Endothelial cell of umbilical vein (primary cell): ENCODE data around the gene SLC13A1. TPM values are rescaled to one million over a fixed set of nuclear protein-coding genes. Genes with fewer than 3 reads are reported as not detected.

ENCODE experiments used
- BruUV-seq: library from RNA; stranded (reverse); fragments of 400-500 nt; replicated peaks from 2 replicates; lab custom pipeline; 2021; lab: Mats Ljungman, UMichigan
- CTCF ChIA-PET: fragments of 300-600, 350-600 bp; sonication (Branson Sonifier 250); formaldehyde crosslinking; loops from one replicate; lab custom pipeline; 2021; ENCODE audit warnings: antibody characterized with exemption, inconsistent platforms; lab: Charles Lee
- POLR2A ChIA-PET: fragments of 300-600, 350-600 bp; sonication (Branson Sonifier 250); formaldehyde crosslinking; loops from one replicate; lab custom pipeline; 2021; ENCODE audit warnings: antibody characterized with exemption, inconsistent platforms; lab: Charles Lee
- DNase-seq: peaks from one replicate; pipeline ENCODE4 v3.0.0-alpha.2; 2011; ENCODE audit warnings: low read depth, low spot score
- FAIRE-seq: peaks from 2 replicates; lab custom pipeline; 2011; peaks lifted over from hg19 to GRCh38; lab: Jason Lieb, UNC
- H2AFZ ChIP-seq: 2 replicates; pipeline ENCODE4 v1.6.0; 2012; ENCODE audit warnings: low read depth, low read length, control low read depth, inconsistent platforms
- H3K27ac ChIP-seq: 2 replicates; pipeline ENCODE4 v1.5.1; 2011; ENCODE audit warnings: low read depth, mild to moderate bottlenecking, control low read depth, low read length, moderate library complexity; ENCODE audit not compliant: insufficient read depth
- H3K27me3 ChIP-seq, 2 experiments: 2 replicates each; pipeline versions ENCODE4 v1.6.0 to v1.6.1; 2011; ENCODE audit warnings: low read length in 2 of 2, mixed read lengths in 1 of 2; ENCODE audit not compliant: control insufficient read depth in 2 of 2, insufficient read depth in 2 of 2
- H3K36me3 ChIP-seq, 2 experiments: 2 replicates in 1 of 2; 3 replicates in 1 of 2; pipeline ENCODE4 v1.5.1; 2011; ENCODE audit warnings: low read length in 2 of 2, mild to moderate bottlenecking in 1 of 2, moderate library complexity in 1 of 2; ENCODE audit not compliant: control insufficient read depth in 2 of 2, insufficient read depth in 2 of 2; ENCODE audit errors: extremely low read depth in 1 of 2
- H3K4me1 ChIP-seq: 3 replicates; pipeline ENCODE4 v1.5.1; 2011; ENCODE audit warnings: mild to moderate bottlenecking, low read length; ENCODE audit not compliant: control insufficient read depth, insufficient read depth; ENCODE audit errors: extremely low read depth
- H3K4me2 ChIP-seq: 2 replicates; pipeline ENCODE4 v1.6.1; 2011; ENCODE audit warnings: low read length, control low read depth, mixed read lengths; ENCODE audit not compliant: insufficient read depth
- H3K4me3 ChIP-seq, 3 experiments: fragments of 200-600 bp in 1 of 3; sonication (generic), shearing (Covaris generic) in 1 of 3; replicated peaks in 1 of 3; 2 replicates each; pipeline ENCODE4 v1.5.1; 2011 to 2016; ENCODE audit warnings: control low read depth in 3 of 3, low read length in 3 of 3, mild to moderate bottlenecking in 2 of 3, inconsistent platforms in 1 of 3, low read depth in 1 of 3, moderate library complexity in 1 of 3; ENCODE audit not compliant: insufficient read depth in 1 of 3
- H3K79me2 ChIP-seq: 2 replicates; pipeline ENCODE4 v1.6.0; 2012; ENCODE audit warnings: low read length, inconsistent platforms; ENCODE audit not compliant: control insufficient read depth, insufficient read depth
- H3K9ac ChIP-seq: replicated peaks from 2 replicates; pipeline ENCODE3; 2011; ENCODE audit warnings: low read length, control low read depth; ENCODE audit not compliant: insufficient read depth; ENCODE audit errors: extremely low read depth
- H3K9me1 ChIP-seq: replicated peaks from 3 replicates; pipeline ENCODE4 v1.6.0; 2011; ENCODE audit warnings: mild to moderate bottlenecking, low read length; ENCODE audit not compliant: control insufficient read depth, insufficient read depth; ENCODE audit errors: extremely low read depth
- H3K9me3 ChIP-seq: replicated peaks from 2 replicates; pipeline ENCODE4 v1.5.1; 2012; ENCODE audit warnings: low read length, inconsistent platforms; ENCODE audit not compliant: control insufficient read depth, insufficient read depth
- H4K20me1 ChIP-seq: replicated peaks from 2 replicates; pipeline ENCODE3; 2011; ENCODE audit warnings: mild to moderate bottlenecking, low read length; ENCODE audit not compliant: control insufficient read depth, insufficient read depth; ENCODE audit errors: extremely low read depth
- CTCF ChIP-seq, 2 donors: IDR thresholded peaks; 1 replicate in 1 of 2; 2 replicates in 1 of 2; pipeline ENCODE4 v1.5.1; 2011; ENCODE audit warnings: low read length in 2 of 2, mild to moderate bottlenecking in 2 of 2, moderate library complexity in 2 of 2, control low read depth in 1 of 2, inconsistent platforms in 1 of 2, low read depth in 1 of 2; ENCODE audit not compliant: insufficient read depth in 1 of 2; ENCODE audit errors: extremely low read depth in 1 of 2
- EZH2 ChIP-seq: IDR thresholded peaks from 2 replicates; pipeline ENCODE4 v1.6.1; 2012; ENCODE audit warnings: borderline replicate concordance, low read depth, mild to moderate bottlenecking, moderate library complexity, low read length, inconsistent platforms; ENCODE audit not compliant: severe bottlenecking
- FOS ChIP-seq: IDR thresholded peaks from 2 replicates; pipeline ENCODE4 v1.6.1; 2011; ENCODE audit warnings: mild to moderate bottlenecking, low read length, moderate library complexity, borderline replicate concordance; ENCODE audit not compliant: insufficient read depth
- GATA2 ChIP-seq: IDR thresholded peaks from 2 replicates; pipeline ENCODE4 v1.7.0; 2011; ENCODE audit warnings: low read depth, mild to moderate bottlenecking, moderate library complexity, mixed read lengths, low read length; ENCODE audit not compliant: insufficient read length, insufficient read depth
- JUN ChIP-seq: IDR thresholded peaks from 2 replicates; pipeline ENCODE4 v1.6.1; 2011; ENCODE audit warnings: borderline replicate concordance, low read depth; ENCODE audit not compliant: insufficient read length, insufficient read depth
- MYC ChIP-seq: IDR thresholded peaks from one replicate; pipeline ENCODE4 v1.6.1; 2011; ENCODE audit warnings: mild to moderate bottlenecking, low read depth, low read length
- POLR2A ChIP-seq: IDR thresholded peaks from 2 replicates; pipeline ENCODE4 v1.6.1; 2012; ENCODE audit warnings: low read depth, mild to moderate bottlenecking, control low read depth, low read length
- POLR2AphosphoS5 ChIP-seq: IDR thresholded peaks from 2 replicates; pipeline ENCODE4 v1.6.1; 2012; ENCODE audit warnings: low read depth, mild to moderate bottlenecking, control low read depth, low read length, moderate library complexity; ENCODE audit not compliant: insufficient read depth
- dilution Hi-C: fragments of 300-500 bp; cut with MboI; formaldehyde crosslinking; loops from one replicate; pipeline ENCODE4 v1.15.0; 2019; ENCODE audit warnings: low sequenced_read_pairs; ENCODE audit not compliant: extremely low pct_ligation_motif_present
- intact Hi-C: fragments of 100-400 bp; cut with micrococcal nuclease; formaldehyde crosslinking; loops from one replicate; pipeline ENCODE4 v1.10.0; 2022
- polyA plus RNA-seq, 4 experiments: library from polyadenylated mRNA; depleted of rRNA in 3 of 4; stranded (reverse) in 3 of 4; unstranded in 1 of 4; fragments of >200 nt; gene quantifications; 2 replicates each; pipeline versions ENCODE4 v1.2.1 to v1.2.3, GENCODE V29; 2011 to 2012; ENCODE audit warnings: missing spikeins in 1 of 4
- total RNA-seq: library from RNA; stranded (reverse); gene quantifications from 2 replicates; pipeline ENCODE4 v1.2.3, GENCODE V29; 2021
- TF ChIP-seq, protein P1 (sequence below): IDR thresholded peaks from 2 replicates; pipeline ENCODE4 v1.6.1; 2011; ENCODE audit not compliant: insufficient read depth, insufficient read length

SLC13A1 gene
- total and polyA plus RNA-seq, 2 donors (not counting 3 experiments of a cell fraction or from before 2014, with no cell fraction given), result not detected

DNA sequence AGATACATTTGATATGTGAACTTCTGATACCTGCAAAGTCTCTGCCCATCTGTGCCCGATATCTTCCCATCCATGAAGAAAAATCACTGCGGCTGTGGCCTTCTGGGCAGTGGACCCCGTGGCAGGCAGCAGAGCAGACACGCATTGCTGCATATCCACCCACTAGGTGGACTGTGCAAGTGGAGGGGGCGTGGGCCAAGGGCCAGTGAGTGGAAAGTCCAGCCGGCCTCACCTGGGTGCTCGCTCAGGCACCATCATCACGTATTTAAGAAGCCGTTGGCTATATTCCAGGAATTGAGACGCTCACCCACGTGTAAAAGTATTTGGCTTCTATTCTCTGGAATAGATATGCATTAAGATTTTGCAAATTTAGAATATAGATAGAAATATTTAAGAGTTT is 30.8 kb upstream of the SLC13A1 start:
- no peak overlapping the region for H3K27ac ChIP-seq
- no peak overlapping the region for H2AFZ ChIP-seq
- H3K9ac ChIP-seq, result no peak overlapping the region
- no peaks in the 10 kb centered on the region for H3K9me3 ChIP-seq
- H3K9me1 ChIP-seq, result no peaks in the 10 kb centered on the region
- no peaks in the 10 kb centered on the region for H3K4me1 ChIP-seq
- H3K36me3 ChIP-seq, result no peaks in the 10 kb centered on the region
- FAIRE-seq, result no peak
- H3K79me2 ChIP-seq, result no peaks in the 10 kb centered on the region
- TF ChIP-seq MYC (no peak), GATA2 (no peak), POLR2A (no peak), FOS (no peak), POLR2AphosphoS5 (no peak), EZH2 (no peak)
- ChIA-PET POLR2A (no interaction called here), CTCF (interaction anchor here (1.1 kb wide), 1 partner anchor 22 kb away, joined by 3 read pairs; no protein-coding TSS in a partner anchor)
- H3K4me2 ChIP-seq, result no peak overlapping the region
- intact Hi-C loops (no loop called here), dilution Hi-C loops (no loop called here)
- no peaks in the 10 kb centered on the region for H3K27me3 ChIP-seq
- no peak overlapping the region for H3K4me3 ChIP-seq
- no peaks in the 10 kb centered on the region for H4K20me1 ChIP-seq
- BruUV-seq, result no TSS peak
- DNase-seq, result no peak

DNA sequence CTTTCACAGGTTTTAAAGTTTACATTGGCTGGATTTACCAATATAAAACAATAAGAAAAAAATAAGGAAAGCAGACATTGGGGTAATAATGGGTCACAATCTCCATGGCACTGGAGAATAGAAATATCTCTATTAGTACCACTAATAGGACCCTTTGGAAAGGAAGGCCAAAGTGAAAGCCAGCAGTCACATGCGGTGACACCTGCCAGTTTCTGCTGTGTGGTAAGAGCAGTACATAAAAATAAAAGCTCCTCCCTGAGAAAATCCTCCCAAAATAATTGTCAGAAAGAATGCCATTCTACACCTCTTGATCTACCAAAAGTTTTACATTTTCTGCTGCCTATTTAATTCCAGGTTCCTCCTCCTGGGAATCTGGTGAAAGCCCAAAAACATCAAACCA is 30.4 kb upstream of the SLC13A1 start:
- H2AFZ ChIP-seq, result no peak overlapping the region
- FAIRE-seq (no peak), DNase-seq (no peak)
- H4K20me1 ChIP-seq, result no peaks in the 10 kb centered on the region
- H3K4me2 ChIP-seq, result no peak overlapping the region
- no peaks in the 10 kb centered on the region for H3K36me3 ChIP-seq
- ChIA-PET CTCF (no interaction called here), POLR2A (no interaction called here)
- dilution Hi-C loops, result no loop called here
- intact Hi-C loops, result no loop called here
- no peaks in the 10 kb centered on the region for H3K9me3 ChIP-seq
- H3K4me1 ChIP-seq, result no peaks in the 10 kb centered on the region
- H3K27ac ChIP-seq, result no peak overlapping the region
- no peaks in the 10 kb centered on the region for H3K9me1 ChIP-seq
- TF ChIP-seq, protein P1, sequence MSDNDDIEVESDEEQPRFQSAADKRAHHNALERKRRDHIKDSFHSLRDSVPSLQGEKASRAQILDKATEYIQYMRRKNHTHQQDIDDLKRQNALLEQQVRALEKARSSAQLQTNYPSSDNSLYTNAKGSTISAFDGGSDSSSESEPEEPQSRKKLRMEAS, result no peak
- no peak for TF ChIP-seq CTCF (IDR thresholded peaks at IDR 0.05; ENCODE audit: extremely low read depth in 1 of 2, insufficient read depth in 1 of 2, low read depth in 1 of 2, low read length in 2 of 2)
- no peak for TF ChIP-seq JUN
- no peak for TF ChIP-seq EZH2
- TF ChIP-seq POLR2A, result no peak
- TF ChIP-seq GATA2, result no peak
- TF ChIP-seq FOS, result no peak
- no peak for TF ChIP-seq MYC
- no peak for TF ChIP-seq POLR2AphosphoS5
- no peak overlapping the region for H3K4me3 ChIP-seq
- no TSS peak for BruUV-seq
- H3K27me3 ChIP-seq, result no peaks in the 10 kb centered on the region
- H3K79me2 ChIP-seq, result no peaks in the 10 kb centered on the region
- no peak overlapping the region for H3K9ac ChIP-seq
